Forelimb muscle (tissue), 1 donor: ENCODE data around the gene LRRC34. TPM values are rescaled to one million over a fixed set of nuclear protein-coding genes. Genes with fewer than 3 reads are reported as not detected.

Experiments
- DNase-seq: peaks from one replicate; pipeline ENCODE4 v3.0.0-alpha.2; 2013; ENCODE audit warnings: low read depth
- polyA plus RNA-seq: library from polyadenylated mRNA; unstranded; fragments of 120-200 nt; gene quantifications from one replicate; pipeline ENCODE4 v1.2.1, GENCODE V29; 2013; ENCODE audit not compliant: insufficient read length

The LRRC34 gene
- polyA plus RNA-seq, 1 donor, result 3.5 TPM

DNA sequence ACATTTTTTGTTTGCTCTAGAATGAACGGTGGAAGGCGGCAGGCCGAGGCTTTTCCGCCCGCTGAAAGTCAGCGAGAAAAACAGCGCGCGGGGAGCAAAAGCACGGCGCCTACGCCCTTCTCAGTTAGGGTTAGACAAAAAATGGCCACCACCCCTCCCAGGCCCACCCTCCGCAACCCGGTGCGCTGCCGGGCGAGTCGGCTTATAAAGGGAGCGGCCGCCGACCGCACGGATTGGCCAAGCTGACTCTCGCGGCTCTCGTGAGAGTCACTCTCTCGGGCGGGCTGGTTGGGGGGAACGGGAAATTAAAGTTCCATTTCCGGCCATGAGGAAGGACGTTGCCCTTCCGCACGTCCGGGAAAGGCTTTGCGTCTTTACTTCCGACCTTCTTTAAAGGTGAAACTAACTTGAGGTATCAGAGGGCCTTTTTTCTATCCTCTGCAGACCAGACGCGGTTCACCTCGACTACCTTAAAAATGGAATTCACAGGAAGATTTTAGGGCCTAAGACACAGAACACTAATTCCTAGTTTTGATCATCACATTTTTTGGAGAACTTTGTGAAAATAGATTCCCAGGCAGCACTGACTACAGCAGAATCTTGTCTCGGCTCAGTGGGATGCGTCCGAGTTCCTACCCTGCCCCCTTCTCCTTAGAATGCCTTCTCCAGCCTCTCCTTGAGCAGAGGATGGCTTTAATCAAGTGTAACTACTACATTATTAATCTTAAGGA lies 47.7 kb downstream of the LRRC34 start, which contains the start of gene TERC:
Gene TERC, minus strand, starts transcription at position 179 of the 731 bp plus-strand sequence.
- peak; percentile 92 for DNase-seq

DNA sequence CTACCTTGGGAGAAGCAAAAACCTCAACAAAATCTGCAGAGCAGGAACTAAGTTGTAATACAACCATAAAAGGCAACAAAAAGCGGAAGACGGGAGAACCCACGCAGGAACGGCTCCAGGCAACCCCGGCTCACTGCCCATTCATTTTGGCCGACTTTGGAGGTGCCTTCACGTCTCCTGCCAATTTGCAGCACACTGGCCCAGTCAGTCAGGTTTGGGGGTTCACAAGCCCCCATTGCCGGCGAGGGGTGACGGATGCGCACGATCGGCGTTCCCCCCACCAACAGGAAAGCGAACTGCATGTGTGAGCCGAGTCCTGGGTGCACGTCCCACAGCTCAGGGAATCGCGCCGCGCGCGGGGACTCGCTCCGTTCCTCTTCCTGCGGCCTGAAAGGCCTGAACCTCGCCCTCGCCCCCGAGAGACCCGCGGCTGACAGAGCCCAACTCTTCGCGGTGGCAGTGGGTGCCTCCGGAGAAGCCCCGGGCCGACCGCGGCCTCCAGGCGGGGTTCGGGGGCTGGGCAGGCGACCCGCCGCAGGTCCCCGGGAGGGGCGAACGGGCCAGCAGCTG lies 48.3 kb downstream of the LRRC34 start:
- no peak for DNase-seq

DNA sequence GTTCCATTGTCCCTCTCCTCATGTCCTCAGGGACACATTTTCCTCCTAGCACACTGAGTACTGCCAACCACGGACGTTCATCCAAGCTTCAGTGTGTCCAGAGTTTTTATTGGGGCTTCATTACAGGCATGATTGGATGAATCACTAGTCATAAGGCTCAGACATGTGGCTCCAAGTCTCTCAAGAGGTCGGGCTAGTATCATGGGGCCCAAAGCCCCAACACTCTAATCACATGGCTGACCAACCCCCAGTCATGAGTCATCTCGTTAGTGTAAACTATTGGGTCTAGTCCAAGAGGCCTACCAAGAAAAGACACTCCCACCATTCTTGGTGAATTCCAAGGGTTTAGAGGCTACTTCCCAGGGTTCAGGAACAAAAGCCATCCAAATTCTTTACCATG lies 52.2 kb downstream of the LRRC34 start:
- no peak for DNase-seq

DNA sequence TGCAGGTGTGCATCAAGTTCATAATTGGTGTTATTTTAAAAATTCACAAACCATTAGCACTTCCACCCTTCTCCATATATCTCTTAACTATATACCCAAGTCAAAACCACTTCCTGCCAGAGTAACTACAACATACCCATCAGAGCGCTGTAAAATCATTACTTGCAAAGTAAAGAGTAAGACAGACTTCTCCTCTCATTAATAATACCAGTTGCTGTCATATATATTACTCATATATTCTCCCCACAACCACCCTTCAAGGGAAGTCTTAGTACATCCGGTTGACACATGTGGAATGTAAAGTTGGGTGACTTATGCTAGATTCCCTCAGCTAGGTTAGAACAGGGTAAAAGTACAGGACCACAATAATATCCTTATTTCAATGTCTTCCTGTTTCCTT lies 53.4 kb downstream of the LRRC34 start:
- no peak for DNase-seq

DNA sequence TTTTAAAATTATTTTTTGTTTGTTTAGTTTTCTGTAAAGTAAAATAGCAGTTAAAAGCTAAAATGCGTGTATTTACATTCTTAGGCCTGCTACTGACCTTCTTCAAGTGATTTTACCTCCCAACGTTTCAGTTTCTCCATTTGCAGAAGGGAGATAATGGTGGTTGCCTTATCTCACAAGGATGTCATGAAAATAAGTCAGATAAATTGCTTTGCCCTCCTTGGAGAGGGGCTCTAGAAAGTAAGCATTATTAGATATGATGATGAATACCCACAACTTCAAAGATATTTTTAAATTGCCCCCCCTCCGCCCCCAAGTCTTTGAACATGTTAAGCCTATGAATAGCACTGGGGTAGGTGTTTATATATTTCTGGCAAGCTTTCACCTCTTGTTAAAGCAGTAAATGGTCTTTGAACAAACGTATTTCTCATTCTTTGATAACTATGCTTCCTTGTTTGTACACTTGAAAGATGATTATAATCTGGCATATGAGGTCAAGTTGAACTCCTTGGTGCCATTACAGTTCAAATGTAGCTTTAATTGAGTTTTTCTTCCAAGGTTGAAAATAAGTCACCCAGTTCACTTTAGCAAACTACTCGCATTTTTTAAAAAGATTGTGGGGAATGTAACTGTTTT lies 54.2 kb downstream of the LRRC34 start:
- DNase-seq, result no peak

DNA sequence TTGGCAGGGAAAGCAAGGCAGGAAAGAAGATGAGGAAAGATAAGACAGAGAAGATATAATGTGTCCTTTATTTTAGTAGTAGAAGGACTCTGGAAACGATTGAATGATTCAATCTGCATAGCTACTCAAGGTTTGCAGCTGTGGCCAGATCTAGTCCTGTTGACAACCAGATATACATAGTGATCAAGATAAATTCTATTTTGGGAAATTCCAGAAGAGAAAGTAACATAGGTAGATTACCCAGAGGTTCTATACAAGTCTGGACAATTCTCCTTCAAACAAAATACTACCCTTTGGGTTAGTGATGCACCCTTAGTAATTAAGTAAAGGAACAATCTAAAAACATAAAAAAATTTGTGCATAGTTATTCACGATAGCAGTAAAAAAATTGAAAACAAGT lies 57.2 kb downstream of the LRRC34 start:
- DNase-seq, result no peak

DNA sequence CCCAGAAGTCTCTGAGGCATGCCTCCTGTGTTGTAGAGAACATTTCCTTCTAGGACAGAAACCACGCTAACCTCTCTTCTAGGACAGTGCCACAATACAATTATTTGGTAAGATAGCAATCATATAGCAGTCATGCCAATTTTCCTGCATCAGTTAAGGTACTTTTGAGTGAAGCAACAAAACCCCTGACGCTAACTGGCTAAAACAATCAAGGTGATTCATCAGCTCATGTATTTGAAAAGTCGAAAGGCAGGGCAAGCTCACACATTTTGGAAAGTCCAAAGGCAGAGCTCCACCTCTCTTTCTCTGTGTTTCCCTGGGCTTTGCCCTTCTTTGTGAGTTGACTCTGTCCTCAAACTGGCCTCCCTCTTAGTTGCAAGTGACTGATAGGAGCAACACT lies 58.0 kb downstream of the LRRC34 start:
- no peak for DNase-seq

DNA sequence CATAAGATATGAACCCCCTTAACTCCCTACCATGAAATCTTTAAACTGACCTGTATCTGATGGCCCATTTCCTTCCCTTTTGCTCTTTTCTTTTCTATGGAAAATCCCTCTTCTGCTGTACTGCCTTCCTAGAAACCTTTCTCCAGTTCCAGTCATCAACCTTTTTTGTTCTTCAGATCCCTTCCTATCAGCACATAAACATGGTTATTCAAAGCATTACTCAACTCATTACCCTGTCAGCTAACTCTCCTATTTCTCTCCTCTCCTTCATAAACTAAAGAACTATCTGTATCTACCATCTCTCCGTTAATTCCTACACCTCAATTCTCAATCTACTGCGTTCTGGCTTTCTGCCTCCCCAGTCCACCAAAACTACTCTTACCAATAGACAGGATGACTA lies 60.8 kb downstream of the LRRC34 start:
- no peak for DNase-seq

DNA sequence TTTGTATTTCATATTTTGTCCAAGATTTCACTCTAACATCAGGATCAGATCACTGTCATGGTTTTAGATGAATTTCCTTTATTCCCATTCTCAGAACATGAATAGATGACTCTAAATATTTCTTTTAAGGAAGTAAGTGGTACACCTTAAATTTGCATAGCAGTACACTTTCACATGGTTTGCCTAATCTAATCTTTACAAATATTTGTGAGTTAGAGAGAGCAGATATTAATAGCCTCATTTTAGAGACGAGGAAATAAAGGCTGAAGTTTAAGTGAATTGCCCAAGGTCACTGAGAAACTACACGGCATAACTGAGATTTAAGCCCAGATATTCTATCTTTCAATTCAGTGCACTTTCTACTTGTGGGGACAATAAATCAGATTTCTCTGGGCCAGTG lies 62.0 kb downstream of the LRRC34 start:
- no peak for DNase-seq

DNA sequence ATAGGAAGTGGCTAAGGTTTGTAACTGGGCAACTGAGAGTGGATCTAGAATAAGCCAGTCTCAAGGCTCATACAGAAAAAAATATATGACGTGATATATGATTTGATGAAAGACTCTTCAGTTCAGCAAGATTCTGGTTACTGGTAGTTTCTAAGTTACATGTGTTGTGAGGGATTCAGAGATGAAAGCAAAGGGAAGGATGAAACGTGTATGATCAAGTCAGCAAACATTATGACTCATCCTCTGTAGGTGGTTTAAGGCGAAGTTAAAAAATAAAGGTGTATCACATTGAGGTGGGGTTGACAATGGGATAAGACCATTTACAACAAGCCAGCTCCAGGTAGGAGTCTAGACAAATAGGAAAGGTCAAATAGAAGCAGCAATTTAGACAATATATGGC lies 64.0 kb downstream of the LRRC34 start:
- DNase-seq, result no peak

DNA sequence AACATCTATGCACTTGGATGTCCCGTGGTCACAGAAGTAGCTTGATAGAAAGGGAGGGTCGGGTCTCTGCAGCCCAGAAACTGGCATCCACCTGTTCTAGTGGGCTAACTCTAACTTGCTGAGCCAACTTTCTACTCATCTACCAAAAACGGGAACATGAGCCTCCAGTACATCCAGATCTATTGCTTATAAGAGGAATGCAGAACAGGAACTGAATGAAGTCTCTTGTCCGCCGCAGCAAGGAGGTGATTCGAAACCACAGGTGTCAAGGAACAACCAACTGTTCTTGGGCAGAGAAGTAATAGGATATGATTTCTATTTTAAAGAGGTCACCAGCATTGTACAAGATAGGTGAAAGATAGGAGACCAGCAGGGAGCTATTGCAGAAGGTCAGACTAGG lies 65.8 kb downstream of the LRRC34 start:
- DNase-seq, result no peak

DNA sequence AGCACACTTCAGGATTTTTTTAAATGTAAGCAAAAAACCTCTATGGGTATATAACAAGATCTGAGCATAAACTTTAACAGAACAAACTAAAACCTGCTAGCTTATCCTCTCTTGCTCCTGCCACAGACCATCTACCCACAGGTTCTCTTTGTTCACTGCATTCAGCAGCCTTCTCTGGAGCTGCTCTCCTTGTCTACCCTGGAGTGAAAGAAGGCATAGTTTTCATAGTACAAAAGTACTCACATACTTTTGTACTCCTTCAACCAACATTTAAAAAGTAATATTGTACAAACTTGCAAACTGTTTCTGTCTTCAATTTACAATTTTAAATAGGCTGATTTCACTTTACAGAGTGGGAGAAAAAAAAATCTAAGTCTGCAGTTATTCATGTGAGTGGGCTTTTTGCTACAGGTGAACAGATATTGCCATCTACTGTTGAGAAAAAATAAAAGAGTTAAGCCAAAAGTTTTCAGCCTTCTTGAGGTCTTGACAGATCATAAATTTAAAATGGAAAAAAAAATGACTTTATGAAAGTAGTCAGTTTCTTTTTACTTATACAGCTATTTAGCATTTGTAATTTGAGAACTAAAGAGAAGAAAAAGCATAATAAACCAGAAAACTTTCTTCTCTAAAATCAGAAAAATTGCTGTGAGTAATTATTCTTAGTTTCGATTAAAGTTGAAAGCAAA lies 68.2 kb downstream of the LRRC34 start:
- no peak for DNase-seq

Other genes with a start within 250 kb of the LRRC34 start
- gene MECOM, start 149.2 kb downstream of the LRRC34 start, polyA plus RNA-seq, result 13.8 TPM
- gene TERC, start 47.8 kb downstream of the LRRC34 start, polyA plus RNA-seq, result 0.35 TPM
- gene ACTRT3, start 43.3 kb downstream of the LRRC34 start, polyA plus RNA-seq, result 2.6 TPM
- 18.7 TPM for gene MYNN, start 39.5 kb downstream of the LRRC34 start, polyA plus RNA-seq
- 0.13 TPM for gene LRRIQ4, start within 50 bp of the LRRC34 start, polyA plus RNA-seq
- gene LRRC31, start 57.0 kb upstream of the LRRC34 start, polyA plus RNA-seq, result not detected
- gene SAMD7, start 98.7 kb upstream of the LRRC34 start, polyA plus RNA-seq, result not detected
- gene SEC62, start 153.9 kb upstream of the LRRC34 start, polyA plus RNA-seq, result 72.6 TPM
- gene GPR160, start 225.1 kb upstream of the LRRC34 start, polyA plus RNA-seq, result 2.7 TPM